PC-9 (cell line): ENCODE results near the gene CIAO3.

Experiments used
- CTCF ChIP-seq: fragments of 200-600 bp; sonication (generic); conservative IDR thresholded peaks from 2 replicates; pipeline ENCODE4 v1.6.1; 2017; ENCODE audit warnings: mixed run types, antibody characterized with exemption, mild to moderate bottlenecking, moderate library complexity
- EZH2 ChIP-seq: fragments of 200-600 bp; sonication (generic); IDR thresholded peaks from 2 replicates; pipeline ENCODE4 v1.8.0; 2017; ENCODE audit warnings: antibody characterized with exemption, low read depth

GRCh38 chr16:768428-768827 is 27.6 kb upstream of the CIAO3 start:
- no peak for TF ChIP-seq CTCF
- no peak for TF ChIP-seq EZH2
